ENCODE data around the gene INTU.
"Not testable (repeated sequence)": the region's sequence is repeated elsewhere in the genome, so short reads cannot be mapped to it uniquely, and the experiment has no call there.

INTU gene

GRCh38 chr4:127632420-127633403 lies at the start of gene INTU:
TSS of gene INTU (plus strand) at chr4:127632957. CDS start at chr4:127633035, 78 bp downstream.
- FAIRE-seq = peak; percentile 96
- peak; percentile 26 for DNase-seq (ENCODE audit: insufficient read length, low spot score)
- TF ChIP-seq CTCF (IDR thresholded peaks at IDR 0.05; ENCODE audit: insufficient read depth, missing control alignments) = no peak

DNA sequence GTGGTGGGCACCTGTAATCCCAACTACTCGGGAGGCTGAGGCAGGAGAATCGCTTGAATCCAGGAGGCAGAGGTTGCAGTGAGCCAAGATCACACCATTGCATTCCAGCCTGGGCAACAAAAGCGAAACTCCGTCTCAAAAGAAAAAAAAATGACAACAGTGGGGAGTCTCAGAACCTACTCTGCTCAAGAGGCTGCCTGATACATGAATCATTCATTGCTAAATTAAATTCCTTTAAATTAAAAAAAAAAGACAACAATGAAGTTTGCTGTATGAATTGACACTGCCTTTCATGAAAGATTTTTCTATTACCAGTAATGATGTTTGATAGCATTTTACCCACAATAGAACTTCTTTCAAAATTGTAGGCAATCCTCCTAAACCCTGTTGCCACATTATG lies 46.3 kb upstream of the INTU start:
- DNase-seq (ENCODE audit: insufficient read length, low spot score); FAIRE-seq: not testable (repeated sequence)

GRCh38 chr4:127586922-127587571 lies 45.7 kb upstream of the INTU start:
- no peak for DNase-seq (ENCODE audit: insufficient read length, low spot score)
- FAIRE-seq = no peak
- TF ChIP-seq CTCF (IDR thresholded peaks at IDR 0.05; ENCODE audit: insufficient read depth, missing control alignments) = peak; percentile 71

DNA sequence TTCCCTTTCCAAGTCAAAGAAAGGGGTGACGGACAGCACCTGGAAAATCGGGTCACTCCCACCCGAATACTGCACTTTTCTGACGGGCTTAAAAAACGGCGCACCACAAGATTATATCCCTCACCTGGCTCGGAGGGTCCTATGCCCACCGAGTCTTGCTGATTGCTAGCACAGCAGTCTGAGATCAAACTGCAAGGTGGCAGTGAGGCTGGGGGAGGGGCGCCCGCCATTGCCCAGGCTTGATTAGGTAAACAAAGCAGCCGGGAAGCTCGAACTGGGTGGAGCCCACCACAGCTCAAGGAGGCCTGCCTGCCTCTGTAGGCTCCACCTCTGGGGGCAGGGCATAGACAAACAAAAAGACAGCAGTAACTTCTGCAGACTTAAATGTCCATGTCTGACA lies 43.6 kb upstream of the INTU start:
- DNase-seq (ENCODE audit: insufficient read length, low spot score); FAIRE-seq: not testable (repeated sequence)

GRCh38 chr4:127598656-127599055 lies 34.1 kb upstream of the INTU start:
- FAIRE-seq = no peak
- TF ChIP-seq CTCF (IDR thresholded peaks at IDR 0.05; ENCODE audit: insufficient read depth, missing control alignments) = no peak
- DNase-seq (ENCODE audit: insufficient read length, low spot score) = no peak

DNA sequence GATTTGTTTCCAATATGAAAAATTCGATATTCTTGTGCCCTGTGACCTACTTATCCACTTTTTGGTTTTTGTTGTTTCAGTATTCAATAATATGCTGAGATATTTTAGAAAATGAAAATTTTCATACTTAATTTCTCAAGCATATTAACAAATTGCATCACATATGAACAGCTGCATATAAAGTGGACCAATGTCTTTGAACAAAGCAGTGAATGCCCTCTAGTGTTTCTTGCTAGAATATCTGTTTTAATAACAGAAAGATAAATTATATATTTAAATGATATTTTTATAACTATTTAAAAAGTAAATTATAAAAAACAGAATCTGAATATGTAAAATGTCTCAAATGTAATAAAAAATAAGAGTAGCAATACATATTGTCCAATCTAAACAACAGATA lies 31.7 kb upstream of the INTU start:
- FAIRE-seq (no peak), DNase-seq (ENCODE audit: insufficient read length, low spot score) (no peak)
- peak; percentile 17 for TF ChIP-seq CTCF (IDR thresholded peaks at IDR 0.05; ENCODE audit: insufficient read depth, missing control alignments)

- FAIRE-seq (no peak), DNase-seq (ENCODE audit: insufficient read length, low spot score) (no peak)
- peak; percentile 57 for TF ChIP-seq CTCF (IDR thresholded peaks at IDR 0.05; ENCODE audit: insufficient read depth, missing control alignments)
Measured at GRCh38 chr4:127604949-127605709, 27.6 kb upstream of the INTU start.

Data from D721Med (cell line).